Right atrium auricular region (tissue), 2 donors: Measurements from ENCODE around the gene MRPL16. TPM values are rescaled to one million over a fixed set of nuclear protein-coding genes. Genes with fewer than 3 reads are reported as not detected.
"Not testable (repeated sequence)": the region's sequence is repeated elsewhere in the genome, so short reads cannot be mapped to it uniquely, and the experiment has no call there.

Experiments
- DNase-seq: peaks from one replicate; pipeline ENCODE4 v3.0.0-alpha.2; 2019; ENCODE audit warnings: low spot score
- H3K27ac ChIP-seq, 2 donors: fragments of 200-600 bp; sonication (generic); 1 replicate in 1 of 2; 2 replicates in 1 of 2; pipeline ENCODE4 v1.5.1; 2016 to 2019
- H3K27me3 ChIP-seq, 2 donors: fragments of 200-600 bp; sonication (generic); one replicate each; pipeline versions ENCODE4 v1.5.1 to v1.6.0; 2017 to 2019
- H3K36me3 ChIP-seq: fragments of 200-600 bp; sonication (generic); one replicate; pipeline ENCODE4 v1.5.1; 2016
- H3K4me1 ChIP-seq, 2 donors: fragments of 200-600 bp; sonication (generic); one replicate each; pipeline versions ENCODE4 v1.5.1 to v1.6.0; 2017 to 2019
- H3K4me3 ChIP-seq, 2 donors: fragments of 200-600 bp; sonication (generic); 1 replicate in 1 of 2; 2 replicates in 1 of 2; pipeline ENCODE4 v1.5.1; 2017 to 2019; ENCODE audit warnings: mild to moderate bottlenecking in 1 of 2, moderate library complexity in 1 of 2
- H3K9me3 ChIP-seq, 2 donors: fragments of 200-600 bp; sonication (generic); one replicate each; pipeline ENCODE4 v1.5.1; 2019
- total RNA-seq, 2 donors: library from RNA; depleted of rRNA; stranded (reverse); fragments of >200 nt; gene quantifications; one replicate each; pipeline ENCODE4 v1.1.0, GENCODE V29; 2016
- TF ChIP-seq, protein P1 (sequence below), 2 donors: fragments of 200-600 bp; sonication (generic); IDR thresholded peaks; one replicate each; pipeline ENCODE4 v1.5.1; 2019; ENCODE audit warnings: antibody characterized with exemption in 2 of 2

The MRPL16 gene
- total RNA-seq, result 10 to 100 TPM; 41.9 to 78.5 TPM

DNA sequence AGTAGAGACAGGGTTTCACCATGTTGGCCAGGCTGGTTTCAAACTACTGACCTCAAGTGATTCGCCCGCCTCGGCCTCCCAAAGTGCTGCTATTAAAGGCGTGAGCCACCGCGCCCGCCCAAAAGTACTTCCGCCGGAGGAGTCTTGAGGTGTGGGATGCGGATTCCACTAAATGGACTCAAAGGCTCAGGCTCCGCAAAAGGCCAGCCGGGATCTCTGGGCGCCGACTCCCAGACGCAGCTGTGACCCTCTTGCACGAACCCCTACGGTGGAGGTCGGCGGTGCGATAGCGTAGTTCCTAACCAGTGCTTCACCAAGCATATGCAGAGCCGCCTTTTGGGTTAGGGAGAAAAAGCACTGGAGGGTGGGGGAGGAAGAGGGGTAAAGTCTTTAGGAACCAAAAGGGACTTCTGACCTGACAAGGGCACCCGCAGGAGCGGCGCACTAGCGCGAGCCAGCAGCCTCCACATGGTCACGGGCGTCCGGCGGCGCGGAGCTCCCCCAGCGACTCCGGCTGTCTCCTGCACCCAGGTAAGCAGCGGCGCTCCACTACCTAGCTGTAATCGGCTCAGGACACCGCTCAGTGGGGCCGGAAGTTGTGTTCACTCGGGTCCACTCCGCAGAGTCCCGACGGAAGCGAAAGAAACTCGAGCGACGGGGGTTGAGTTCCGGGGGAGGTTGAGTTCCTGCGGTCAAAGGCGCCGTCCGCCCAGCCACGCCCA is at the start of gene MRPL16:
MRPL16 (minus strand) TSS at position 590 of the 722 bp plus-strand sequence; CDS start at position 470, 120 bp downstream.
- Histone ChIP-seq H3K9me3 (no peaks in the 10 kb centered on the region), H3K4me1 (peaks cover 0 to 12% of the 10 kb centered on the region in 2 donors), H3K27ac (peak within 1 kb of the TSS; percentile 79 to 85), H3K27me3 (no peaks in the 10 kb centered on the region), H3K4me3 (peak within 1 kb of the TSS; percentile 92 to 97), H3K36me3 (peaks cover 25% of the 10 kb centered on the region)
- peak; percentile 87 for DNase-seq
- TF ChIP-seq, protein P1, sequence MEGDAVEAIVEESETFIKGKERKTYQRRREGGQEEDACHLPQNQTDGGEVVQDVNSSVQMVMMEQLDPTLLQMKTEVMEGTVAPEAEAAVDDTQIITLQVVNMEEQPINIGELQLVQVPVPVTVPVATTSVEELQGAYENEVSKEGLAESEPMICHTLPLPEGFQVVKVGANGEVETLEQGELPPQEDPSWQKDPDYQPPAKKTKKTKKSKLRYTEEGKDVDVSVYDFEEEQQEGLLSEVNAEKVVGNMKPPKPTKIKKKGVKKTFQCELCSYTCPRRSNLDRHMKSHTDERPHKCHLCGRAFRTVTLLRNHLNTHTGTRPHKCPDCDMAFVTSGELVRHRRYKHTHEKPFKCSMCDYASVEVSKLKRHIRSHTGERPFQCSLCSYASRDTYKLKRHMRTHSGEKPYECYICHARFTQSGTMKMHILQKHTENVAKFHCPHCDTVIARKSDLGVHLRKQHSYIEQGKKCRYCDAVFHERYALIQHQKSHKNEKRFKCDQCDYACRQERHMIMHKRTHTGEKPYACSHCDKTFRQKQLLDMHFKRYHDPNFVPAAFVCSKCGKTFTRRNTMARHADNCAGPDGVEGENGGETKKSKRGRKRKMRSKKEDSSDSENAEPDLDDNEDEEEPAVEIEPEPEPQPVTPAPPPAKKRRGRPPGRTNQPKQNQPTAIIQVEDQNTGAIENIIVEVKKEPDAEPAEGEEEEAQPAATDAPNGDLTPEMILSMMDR (IDR thresholded peaks at IDR 0.05), result peak in 1 of 2 donors; percentile 44

DNA sequence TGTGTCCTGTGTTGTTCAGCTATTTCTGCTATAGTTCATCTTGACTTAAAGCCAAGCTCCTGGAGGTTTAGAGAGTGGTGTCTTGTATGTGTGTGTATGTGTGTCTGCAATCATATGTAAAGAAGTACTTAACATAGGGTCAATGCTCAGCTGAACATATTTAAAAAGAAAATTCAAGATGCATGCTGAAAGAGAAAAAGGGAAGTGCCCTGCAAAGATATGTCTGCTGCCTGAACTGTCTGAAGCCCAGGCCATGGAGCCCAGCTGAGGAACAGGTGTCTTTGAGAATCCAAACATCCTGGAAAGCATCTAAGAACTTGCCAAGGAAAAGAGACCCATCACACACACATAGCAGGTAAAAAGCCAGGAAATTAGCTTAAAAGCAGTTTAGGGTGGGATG is 49.1 kb upstream of the MRPL16 start:
- TF ChIP-seq, protein P1 (IDR thresholded peaks at IDR 0.05), result no peak
- H3K4me1 ChIP-seq, result no peaks in the 10 kb centered on the region
- H3K36me3 ChIP-seq, result no peaks in the 10 kb centered on the region
- no peak overlapping the region for H3K27ac ChIP-seq
- H3K27me3 ChIP-seq, result no peaks in the 10 kb centered on the region
- no peak overlapping the region for H3K4me3 ChIP-seq
- H3K9me3 ChIP-seq, result no peaks in the 10 kb centered on the region
- DNase-seq, result no peak

DNA sequence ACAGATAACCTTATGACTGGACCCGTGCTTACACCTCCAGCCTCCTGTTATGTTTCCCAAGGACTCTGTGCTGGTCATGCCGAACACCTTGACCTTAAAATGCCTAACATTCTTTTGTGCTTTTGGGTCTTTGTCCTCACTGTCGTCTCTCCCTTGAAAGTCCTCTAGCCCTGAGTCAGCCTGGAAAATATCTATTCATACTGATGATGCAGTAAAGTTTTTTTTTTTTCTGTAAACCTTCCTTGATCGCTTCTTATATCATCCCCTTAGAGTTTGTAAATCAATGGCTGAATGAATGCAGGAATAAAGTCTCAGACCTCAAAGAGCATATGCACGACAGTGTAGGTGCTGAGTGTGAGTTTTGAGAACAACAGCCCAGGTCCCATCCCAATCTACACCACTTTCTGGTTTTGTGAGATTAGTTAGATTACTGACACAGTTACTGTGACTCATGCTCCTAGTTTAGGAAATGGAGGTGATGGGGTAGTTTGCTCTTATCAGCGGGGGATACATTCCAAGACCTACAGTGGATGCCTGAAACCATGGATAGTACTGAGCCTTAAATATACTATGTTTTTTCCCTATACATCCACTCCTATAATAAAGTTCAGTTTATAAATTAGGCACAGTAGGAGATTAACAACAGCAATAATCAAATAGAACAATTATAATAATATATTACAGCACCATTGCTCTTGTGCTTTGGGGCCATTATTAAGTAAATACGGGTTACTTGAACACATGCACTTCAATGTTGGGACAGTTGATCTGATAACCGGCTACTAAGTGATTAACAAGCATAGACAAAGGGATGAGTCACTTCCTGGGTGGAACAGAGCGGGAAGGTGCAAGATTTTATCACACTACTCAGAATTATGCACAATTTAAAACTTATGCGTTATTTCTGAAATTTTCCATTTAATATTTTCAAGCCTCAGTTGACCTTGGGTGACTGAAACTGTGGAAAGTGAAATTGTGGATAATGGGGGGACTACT is 47.2 kb upstream of the MRPL16 start:
- no peak overlapping the region for H3K4me3 ChIP-seq
- H3K9me3 ChIP-seq, result no peaks in the 10 kb centered on the region
- H3K27ac ChIP-seq, result no peak overlapping the region
- no peaks in the 10 kb centered on the region for H3K27me3 ChIP-seq
- no peak for DNase-seq
- TF ChIP-seq, protein P1 (IDR thresholded peaks at IDR 0.05), result no peak
- H3K36me3 ChIP-seq, result no peaks in the 10 kb centered on the region
- H3K4me1 ChIP-seq, result no peaks in the 10 kb centered on the region

DNA sequence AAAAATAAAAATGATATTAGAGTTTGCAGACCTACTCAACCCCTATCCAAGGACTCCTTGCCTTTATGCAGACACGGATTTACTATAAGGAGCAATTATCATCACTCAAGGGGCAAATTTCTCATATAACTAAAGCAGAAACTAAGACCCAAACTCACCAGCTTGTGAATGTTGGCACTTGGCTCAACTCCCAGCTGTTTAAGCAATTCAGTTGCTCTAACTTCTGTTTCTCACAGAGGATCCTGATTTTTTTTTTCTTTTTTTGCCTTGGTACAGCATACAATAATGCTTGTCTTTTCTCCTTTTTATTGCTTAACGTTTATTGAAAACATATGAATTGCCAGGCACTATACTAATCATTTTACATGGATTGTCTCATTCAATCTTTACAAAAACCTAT is 44.3 kb upstream of the MRPL16 start:
- DNase-seq, result no peak
- Histone ChIP-seq H3K4me1 (no peaks in the 10 kb centered on the region), H3K36me3 (no peaks in the 10 kb centered on the region), H3K4me3 (no peak overlapping the region), H3K27ac (no peak overlapping the region), H3K27me3 (no peaks in the 10 kb centered on the region), H3K9me3 (no peaks in the 10 kb centered on the region)
- TF ChIP-seq, protein P1 (IDR thresholded peaks at IDR 0.05), result no peak

DNA sequence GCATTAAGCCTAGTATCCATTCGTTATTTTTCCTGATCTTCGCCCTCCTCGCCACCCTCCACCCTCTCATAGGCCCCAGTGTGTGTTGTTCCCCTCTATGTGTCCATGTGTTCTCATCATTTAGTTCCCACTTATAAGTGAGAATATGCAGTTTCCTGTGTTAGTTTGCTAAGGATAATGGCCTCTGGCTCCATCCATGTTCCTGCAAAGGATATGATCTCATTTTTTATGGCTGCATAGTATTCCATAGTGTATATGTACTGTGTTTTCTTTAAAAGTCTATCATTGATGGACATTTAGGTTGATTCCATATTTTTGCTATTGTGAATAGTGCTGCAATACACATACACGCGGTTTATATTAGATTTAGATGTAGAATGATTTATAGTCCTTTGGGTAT is 40.8 kb upstream of the MRPL16 start:
- H3K4me3 ChIP-seq, DNase-seq, H3K27ac ChIP-seq, H3K9me3 ChIP-seq, H3K36me3 ChIP-seq, H3K27me3 ChIP-seq, H3K4me1 ChIP-seq: not testable (repeated sequence)

DNA sequence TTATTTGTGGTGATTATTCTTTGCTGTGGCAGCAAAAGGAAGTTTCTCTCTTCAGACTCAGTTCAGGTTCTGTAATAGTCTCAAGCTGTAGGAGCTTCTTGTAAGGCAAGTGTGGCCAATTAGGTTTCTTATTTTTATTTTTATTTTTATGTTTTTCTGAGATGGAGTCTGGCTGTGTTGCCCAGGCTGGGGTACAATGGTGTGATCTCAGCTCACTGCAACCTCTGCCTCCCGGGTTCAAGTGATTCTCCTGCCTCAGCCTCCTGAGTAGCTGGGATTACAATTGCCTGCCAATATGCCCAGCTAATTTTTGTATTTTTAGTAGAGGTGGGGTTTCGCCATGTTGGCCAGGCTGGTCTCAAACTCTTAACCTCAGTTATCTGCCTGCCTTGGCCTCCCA is 39.0 kb upstream of the MRPL16 start:
- not testable (repeated sequence) for DNase-seq, H3K27me3 ChIP-seq, H3K4me1 ChIP-seq, H3K4me3 ChIP-seq, H3K27ac ChIP-seq, H3K36me3 ChIP-seq, H3K9me3 ChIP-seq
